Subcutaneous adipose tissue (tissue), 4 donors: ENCODE measurements around the gene CCDC137. TPM values are rescaled to one million over a fixed set of nuclear protein-coding genes. Genes with fewer than 3 reads are reported as not detected.

ENCODE experiments used
- total RNA-seq, 4 donors: library from RNA; depleted of rRNA; stranded (reverse); fragments of >200 nt; gene quantifications; one replicate each; pipeline ENCODE4 v1.1.0, GENCODE V29; 2016
- TF ChIP-seq, protein P1 (sequence below): fragments of 450-650 bp; IDR thresholded peaks from one replicate; pipeline ENCODE4 v1.5.1; 2016; ENCODE audit warnings: low read depth, mild to moderate bottlenecking, control low read depth, antibody characterized with exemption, moderate library complexity

CCDC137 gene
- total RNA-seq, 4 donors from 2014 or later = 7.0 to 11.1 (median 8.5) TPM

DNA sequence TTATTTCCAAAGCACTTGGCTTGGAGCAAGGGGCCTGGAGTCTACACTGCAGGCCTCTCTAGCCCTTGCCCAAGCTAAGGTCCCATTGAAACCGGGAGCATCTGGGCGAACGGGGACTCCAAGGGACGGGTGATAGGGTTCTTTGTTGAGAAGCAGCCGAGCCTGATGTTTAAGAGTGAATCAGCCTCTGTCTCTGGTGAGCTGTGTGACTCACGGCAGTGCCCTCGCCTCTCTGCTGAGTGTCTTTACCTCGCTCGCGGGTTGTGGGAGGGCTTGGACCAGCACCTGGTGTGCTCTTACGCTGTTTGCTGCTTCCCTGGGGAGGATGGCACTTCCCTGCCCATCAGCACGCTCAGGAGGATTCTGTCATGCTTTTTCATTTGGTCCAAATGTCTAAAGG lies 18.6 kb downstream of the CCDC137 start:
- TF ChIP-seq, protein P1, sequence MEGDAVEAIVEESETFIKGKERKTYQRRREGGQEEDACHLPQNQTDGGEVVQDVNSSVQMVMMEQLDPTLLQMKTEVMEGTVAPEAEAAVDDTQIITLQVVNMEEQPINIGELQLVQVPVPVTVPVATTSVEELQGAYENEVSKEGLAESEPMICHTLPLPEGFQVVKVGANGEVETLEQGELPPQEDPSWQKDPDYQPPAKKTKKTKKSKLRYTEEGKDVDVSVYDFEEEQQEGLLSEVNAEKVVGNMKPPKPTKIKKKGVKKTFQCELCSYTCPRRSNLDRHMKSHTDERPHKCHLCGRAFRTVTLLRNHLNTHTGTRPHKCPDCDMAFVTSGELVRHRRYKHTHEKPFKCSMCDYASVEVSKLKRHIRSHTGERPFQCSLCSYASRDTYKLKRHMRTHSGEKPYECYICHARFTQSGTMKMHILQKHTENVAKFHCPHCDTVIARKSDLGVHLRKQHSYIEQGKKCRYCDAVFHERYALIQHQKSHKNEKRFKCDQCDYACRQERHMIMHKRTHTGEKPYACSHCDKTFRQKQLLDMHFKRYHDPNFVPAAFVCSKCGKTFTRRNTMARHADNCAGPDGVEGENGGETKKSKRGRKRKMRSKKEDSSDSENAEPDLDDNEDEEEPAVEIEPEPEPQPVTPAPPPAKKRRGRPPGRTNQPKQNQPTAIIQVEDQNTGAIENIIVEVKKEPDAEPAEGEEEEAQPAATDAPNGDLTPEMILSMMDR = no peak

DNA sequence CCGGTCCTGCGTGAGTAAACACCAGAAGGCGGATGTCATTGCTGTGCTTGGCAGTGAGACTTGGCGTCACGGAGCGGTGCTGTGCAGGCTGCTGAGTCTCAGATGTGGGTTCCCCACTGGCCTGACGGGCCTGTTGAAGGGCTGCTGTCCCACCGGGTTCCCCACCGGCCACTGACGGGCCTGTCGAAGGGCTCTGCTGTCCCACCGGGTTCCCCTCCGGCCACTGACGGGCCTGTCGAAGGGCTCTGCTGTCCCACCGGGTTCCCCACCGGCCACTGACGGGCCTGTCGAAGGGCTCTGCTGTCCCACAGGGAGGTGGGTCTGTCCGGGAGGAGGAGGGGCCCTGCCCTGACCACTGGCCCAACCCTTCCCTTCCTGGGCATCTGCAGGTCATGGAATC lies 20.1 kb downstream of the CCDC137 start:
- TF ChIP-seq, protein P1 = no peak

DNA sequence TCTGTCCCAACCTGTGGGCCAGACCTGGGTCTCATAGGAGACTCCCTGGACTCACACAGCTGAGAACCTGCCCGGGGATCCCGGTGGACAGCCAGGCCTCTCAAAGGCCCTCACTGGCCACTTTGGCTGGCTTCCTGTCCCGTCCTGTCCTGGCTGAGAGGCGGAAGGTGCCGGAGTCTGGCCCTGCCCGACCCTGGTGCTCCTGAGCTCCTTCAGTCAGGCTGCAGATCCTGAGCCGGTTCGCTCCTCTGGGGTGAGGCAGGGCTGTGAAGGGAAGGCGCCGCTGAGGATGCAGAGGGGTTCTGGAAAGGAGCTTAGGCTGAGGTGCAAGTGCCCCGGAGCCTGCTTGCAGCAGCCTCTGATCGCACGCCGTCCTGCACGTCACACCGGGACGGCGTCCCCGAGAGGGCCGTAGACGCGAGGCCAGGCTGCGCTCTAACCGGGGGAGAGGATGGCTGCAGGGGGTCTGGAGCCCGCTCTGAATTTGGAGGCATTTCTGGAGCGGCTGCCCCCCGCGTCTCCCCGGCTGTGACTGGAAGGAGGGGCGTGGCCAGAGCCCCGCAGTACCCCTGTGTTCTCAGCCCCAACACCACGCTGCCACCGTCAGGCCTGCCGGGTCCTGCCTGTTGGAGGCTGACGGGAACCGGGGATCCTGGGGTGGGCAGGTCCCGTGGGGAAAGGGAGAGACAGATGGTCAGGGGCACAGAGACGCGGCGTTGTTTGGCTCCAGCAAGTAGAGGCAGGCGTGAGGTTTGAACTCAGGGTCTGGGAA lies 21.4 kb downstream of the CCDC137 start:
- TF ChIP-seq, protein P1 = no peak

DNA sequence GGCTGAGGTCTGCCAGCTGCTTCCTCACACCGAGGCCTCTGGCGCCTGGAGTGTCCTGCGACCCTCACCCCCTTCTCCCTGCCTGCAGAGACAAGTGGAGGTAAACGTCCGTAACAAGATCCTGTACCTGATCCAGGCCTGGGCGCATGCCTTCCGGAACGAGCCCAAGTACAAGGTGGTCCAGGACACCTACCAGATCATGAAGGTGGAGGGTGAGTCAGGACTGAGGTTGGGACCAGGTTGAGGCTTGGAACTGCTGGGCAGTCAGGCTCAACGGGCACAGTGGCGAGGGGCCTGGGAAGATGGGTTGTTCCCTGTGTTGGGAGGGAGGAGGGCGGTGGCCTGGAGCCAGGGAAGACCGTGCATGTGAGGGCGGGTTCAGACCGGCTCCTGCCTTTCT lies 22.1 kb downstream of the CCDC137 start:
- TF ChIP-seq, protein P1 = no peak

DNA sequence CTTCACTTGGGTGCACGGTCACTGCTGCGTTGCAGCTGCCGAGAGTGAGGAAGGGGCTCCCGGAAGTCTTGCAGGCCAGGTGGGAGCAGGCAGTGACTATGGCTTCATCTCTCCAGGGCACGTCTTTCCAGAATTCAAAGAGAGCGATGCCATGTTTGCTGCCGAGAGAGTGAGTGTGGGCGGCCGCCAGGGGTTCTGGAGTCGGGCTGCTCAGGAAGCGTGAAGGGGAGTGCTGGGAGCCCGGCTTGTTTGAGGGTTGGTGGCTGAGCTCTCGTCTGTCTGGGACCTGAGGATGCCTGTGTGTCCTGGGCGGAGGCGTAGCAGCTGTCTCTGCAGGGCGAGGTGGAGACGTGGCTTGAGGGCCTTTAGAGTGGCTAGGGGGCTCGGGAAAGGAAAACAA lies 23.5 kb downstream of the CCDC137 start:
- TF ChIP-seq, protein P1 = no peak

DNA sequence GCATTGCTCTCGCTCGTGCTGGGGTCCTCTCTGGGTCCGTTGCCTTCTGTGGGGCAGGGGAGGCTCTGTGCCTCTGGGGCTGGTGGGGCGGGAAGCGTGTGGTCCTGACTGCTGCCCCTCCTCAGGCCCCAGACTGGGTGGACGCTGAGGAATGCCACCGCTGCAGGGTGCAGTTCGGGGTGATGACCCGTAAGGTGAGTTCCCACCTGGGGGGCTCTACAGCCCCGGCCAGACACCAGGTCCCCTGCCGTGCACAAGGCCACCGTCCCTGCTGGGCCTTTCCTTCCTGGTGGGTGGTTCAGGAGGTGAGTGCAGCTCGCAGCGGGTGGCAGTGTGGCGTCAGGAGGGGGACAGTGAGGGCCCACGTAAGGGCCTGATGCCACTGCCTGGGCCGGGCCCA lies 24.0 kb downstream of the CCDC137 start:
- TF ChIP-seq, protein P1 = no peak

DNA sequence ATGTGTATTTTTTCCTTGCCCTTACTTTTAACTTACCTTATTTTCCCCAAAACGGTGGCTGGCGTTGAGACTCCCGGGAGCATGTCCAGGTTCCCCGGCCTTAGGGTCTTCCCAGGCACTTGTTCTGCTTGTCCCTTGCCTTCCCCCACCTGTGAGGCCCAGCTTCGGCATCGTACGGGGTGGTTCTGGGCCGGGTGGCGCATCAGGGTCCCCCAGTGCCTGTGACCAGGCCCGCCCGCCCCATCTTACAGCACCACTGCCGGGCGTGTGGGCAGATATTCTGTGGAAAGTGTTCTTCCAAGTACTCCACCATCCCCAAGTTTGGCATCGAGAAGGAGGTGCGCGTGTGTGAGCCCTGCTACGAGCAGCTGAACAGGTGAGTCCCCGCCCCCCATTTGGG lies 24.7 kb downstream of the CCDC137 start:
- TF ChIP-seq, protein P1 = no peak
